ENCODE data around the gene GRIFIN. TPM values are rescaled to one million over a fixed set of nuclear protein-coding genes. Genes with fewer than 3 reads are reported as not detected.

The GRIFIN gene
- total and polyA plus RNA-seq, 3 donors from 2014 or later = not detected

DNA sequence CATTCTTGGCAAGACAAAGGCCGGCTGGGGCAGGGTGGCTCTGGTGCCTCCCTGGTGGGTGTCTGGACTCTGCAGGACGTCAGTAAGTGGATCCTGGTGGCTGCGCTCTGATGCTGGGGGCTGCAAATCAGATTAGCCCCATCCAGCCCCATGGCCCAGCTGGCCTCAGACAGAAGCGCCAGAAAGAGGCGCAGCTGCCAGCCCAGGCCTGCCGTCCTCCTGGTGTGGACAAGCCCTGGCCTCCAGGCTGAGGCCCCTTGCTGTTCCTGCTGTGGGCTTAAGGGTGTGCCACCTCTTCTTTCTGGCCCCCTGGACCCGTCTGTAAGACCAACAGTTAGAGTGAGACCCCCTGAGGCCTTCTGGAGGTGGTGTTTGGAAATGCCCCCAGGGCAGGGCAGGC is 37.5 kb upstream of the GRIFIN start:
- WGBS, 2 donors = 90% methylated on average over 7 of the region's 7 CpGs; no CpG with 5 or more reads in 1 of the 2 donors
- Histone ChIP-seq H3K9me3 (no peaks in the 10 kb centered on the region), H3K4me1 (peaks cover 20% of the 10 kb centered on the region), H3K27me3 (no peaks in the 10 kb centered on the region), H3K27ac (no peak overlapping the region), H3K36me3 (ENCODE audit: low read depth, missing control alignments) (no peaks in the 10 kb centered on the region), H3K4me3 (no peak overlapping the region)
- TF ChIP-seq POLR2A (IDR thresholded peaks at IDR 0.05) = no peak
- TF ChIP-seq, protein P1, sequence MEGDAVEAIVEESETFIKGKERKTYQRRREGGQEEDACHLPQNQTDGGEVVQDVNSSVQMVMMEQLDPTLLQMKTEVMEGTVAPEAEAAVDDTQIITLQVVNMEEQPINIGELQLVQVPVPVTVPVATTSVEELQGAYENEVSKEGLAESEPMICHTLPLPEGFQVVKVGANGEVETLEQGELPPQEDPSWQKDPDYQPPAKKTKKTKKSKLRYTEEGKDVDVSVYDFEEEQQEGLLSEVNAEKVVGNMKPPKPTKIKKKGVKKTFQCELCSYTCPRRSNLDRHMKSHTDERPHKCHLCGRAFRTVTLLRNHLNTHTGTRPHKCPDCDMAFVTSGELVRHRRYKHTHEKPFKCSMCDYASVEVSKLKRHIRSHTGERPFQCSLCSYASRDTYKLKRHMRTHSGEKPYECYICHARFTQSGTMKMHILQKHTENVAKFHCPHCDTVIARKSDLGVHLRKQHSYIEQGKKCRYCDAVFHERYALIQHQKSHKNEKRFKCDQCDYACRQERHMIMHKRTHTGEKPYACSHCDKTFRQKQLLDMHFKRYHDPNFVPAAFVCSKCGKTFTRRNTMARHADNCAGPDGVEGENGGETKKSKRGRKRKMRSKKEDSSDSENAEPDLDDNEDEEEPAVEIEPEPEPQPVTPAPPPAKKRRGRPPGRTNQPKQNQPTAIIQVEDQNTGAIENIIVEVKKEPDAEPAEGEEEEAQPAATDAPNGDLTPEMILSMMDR (IDR thresholded peaks at IDR 0.05) = no peak
- DNase-seq = no peak
- intact Hi-C loops (cut with DNase I; ENCODE audit: low total_unique reads) = no loop called here

GRCh38 chr7:2512713-2513112 is 36.5 kb upstream of the GRIFIN start:
- intact Hi-C loops (cut with DNase I; ENCODE audit: low total_unique reads) = no loop called here
- WGBS, 2 donors = 92% methylated on average over 3 of the region's 3 CpGs
- H3K36me3 ChIP-seq (ENCODE audit: low read depth, missing control alignments) = no peaks in the 10 kb centered on the region
- TF ChIP-seq, protein P1 (IDR thresholded peaks at IDR 0.05) = no peak
- TF ChIP-seq POLR2A (IDR thresholded peaks at IDR 0.05) = no peak
- no peaks in the 10 kb centered on the region for H3K9me3 ChIP-seq
- H3K4me3 ChIP-seq = no peak overlapping the region
- no peak for DNase-seq
- no peaks in the 10 kb centered on the region for H3K27me3 ChIP-seq
- H3K4me1 ChIP-seq = peaks cover 23% of the 10 kb centered on the region
- H3K27ac ChIP-seq = no peak overlapping the region

DNA sequence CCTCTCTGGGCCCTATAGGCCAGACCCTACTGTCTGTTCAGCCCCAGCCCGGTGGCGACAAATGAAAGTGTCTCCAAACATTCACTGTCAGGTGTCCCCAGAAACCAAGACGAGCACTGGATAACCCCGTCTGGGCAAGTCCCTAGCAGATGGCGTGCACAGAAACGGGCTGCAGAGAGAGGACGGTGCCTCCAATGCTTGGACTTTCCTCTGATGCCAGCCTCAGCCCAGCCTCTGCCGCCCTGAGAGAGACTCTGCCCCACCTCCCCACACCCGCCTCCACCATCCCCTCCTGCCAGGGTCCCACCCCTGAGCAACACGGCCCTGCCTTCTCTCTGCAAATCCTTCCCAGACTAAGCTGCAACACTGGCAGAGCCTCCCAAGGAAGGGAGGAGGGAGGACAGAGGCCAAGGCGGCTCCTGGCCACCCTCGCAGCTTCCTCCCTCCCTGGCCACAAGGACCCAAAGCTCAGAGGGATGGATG is 36.0 kb upstream of the GRIFIN start:
- 50 to 62% methylated on average over 11 to 12 of the region's 12 CpGs for WGBS, 2 donors
- intact Hi-C loops (cut with DNase I; ENCODE audit: low total_unique reads) = no loop called here
- Histone ChIP-seq H3K27me3 (no peaks in the 10 kb centered on the region), H3K36me3 (ENCODE audit: low read depth, missing control alignments) (no peaks in the 10 kb centered on the region), H3K27ac (no peak overlapping the region), H3K4me3 (no peak overlapping the region), H3K4me1 (peaks cover 23% of the 10 kb centered on the region), H3K9me3 (no peaks in the 10 kb centered on the region)
- TF ChIP-seq, protein P1 (IDR thresholded peaks at IDR 0.05) = no peak
- TF ChIP-seq POLR2A (IDR thresholded peaks at IDR 0.05) = no peak
- DNase-seq = peak; percentile 44

DNA sequence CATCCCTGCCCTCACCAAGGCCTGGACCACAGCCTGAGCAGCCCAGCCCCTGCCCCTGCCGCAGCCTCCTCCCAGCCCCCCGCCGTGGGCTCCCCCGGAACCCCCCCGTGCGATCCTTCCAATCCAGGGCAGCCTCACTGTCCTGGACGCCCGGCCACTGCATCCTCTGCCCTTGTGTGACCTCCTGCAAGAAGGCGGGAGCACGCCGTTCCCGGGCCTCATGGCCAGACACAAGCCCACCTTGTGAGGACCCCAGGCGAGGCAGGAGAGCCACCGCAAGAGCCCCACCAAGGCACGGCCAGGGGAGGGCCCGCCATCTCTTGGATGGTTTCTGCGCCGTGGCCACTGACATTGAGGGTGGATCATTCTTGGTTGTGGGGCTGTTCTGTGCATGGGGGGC is 35.6 kb upstream of the GRIFIN start:
- H3K27ac ChIP-seq = no peak overlapping the region
- no peak for TF ChIP-seq POLR2A (IDR thresholded peaks at IDR 0.05)
- no peak overlapping the region for H3K4me3 ChIP-seq
- intact Hi-C loops (cut with DNase I; ENCODE audit: low total_unique reads) = no loop called here
- peaks cover 23% of the 10 kb centered on the region for H3K4me1 ChIP-seq
- 49 to 80% methylated on average over 5 to 18 of the region's 18 CpGs for WGBS, 2 donors
- no peaks in the 10 kb centered on the region for H3K9me3 ChIP-seq
- DNase-seq = no peak
- no peaks in the 10 kb centered on the region for H3K36me3 ChIP-seq (ENCODE audit: low read depth, missing control alignments)
- no peaks in the 10 kb centered on the region for H3K27me3 ChIP-seq

DNA sequence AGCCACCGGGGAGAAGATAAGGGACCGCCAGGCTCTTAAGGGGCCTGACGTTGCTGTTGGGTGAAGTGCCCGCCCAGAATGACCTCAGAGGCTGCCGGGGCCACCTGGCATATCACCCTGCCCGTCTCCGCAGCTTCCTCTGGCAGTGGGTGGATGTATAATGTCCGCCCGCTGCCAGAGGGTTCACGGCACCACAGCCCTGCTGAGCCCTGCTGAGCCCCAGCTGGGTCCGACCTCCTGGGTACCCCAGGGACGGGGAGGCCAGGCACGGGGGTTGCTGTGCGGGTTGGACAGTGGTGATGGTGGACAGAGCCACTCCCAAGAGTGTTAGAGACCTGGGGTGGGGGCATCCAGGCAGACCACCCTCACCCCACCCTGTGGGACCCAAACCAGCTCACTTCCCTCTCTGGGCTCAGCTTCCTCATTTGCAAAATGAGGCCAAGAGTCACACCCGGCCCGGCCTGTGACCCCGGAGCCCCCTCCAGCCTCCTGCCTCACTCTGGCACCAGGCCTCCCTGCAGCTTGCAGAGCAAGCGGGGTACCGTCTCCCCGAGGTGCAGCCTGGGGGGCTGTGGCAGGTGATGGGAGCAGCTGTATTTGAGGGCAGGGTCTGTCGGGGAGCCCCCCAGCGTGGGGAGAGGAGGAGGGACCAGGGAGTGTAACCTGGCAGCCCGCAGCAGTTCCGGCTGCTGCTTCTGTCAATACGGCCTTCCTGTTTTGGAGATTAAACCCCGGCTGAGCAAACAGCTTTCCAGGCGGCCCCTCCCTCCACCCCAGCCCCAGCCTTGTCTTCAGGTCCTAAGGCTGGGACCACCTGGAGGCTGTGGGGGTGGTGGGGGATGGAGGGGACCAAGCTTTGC is 34.9 kb upstream of the GRIFIN start:
- H3K27ac ChIP-seq = no peak overlapping the region
- H3K36me3 ChIP-seq (ENCODE audit: low read depth, missing control alignments) = no peaks in the 10 kb centered on the region
- TF ChIP-seq, protein P1 (IDR thresholded peaks at IDR 0.05) = no peak
- TF ChIP-seq POLR2A (IDR thresholded peaks at IDR 0.05) = no peak
- no peak overlapping the region for H3K4me3 ChIP-seq
- H3K4me1 ChIP-seq = peaks cover 23% of the 10 kb centered on the region
- DNase-seq = no peak
- no peaks in the 10 kb centered on the region for H3K9me3 ChIP-seq
- no peaks in the 10 kb centered on the region for H3K27me3 ChIP-seq
- intact Hi-C loops (cut with DNase I; ENCODE audit: low total_unique reads) = no loop called here
- WGBS, 2 donors = 74 to 78% methylated on average over 19 to 27 of the region's 27 CpGs

All from testis (tissue), 3 donors.